Measurements from ENCODE around the gene CIPC.

The CIPC gene

DNA sequence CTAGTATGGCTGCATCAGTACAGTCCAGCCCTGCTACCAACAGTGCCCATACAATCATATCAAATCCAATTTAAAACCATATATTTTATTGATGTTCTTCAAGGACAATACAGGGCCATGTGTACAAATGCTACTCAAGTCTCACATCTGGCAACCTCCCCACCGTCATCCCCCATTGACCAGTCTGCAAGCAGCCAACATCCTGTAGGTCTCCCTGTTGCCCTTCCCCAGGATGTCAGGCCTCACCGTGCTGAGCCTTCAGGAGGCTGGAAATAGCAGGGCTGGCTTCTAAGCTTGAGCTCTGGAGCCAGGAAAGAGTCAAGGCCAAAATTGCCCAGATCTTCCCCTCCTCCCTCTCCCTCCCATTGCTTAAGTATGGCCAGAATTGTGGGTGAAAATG lies 33.1 kb downstream of the CIPC start:
- H3K4me3 ChIP-seq (replicated peaks; ENCODE audit: low read depth, low read length): no peak overlapping the region
- TF ChIP-seq, protein P1, sequence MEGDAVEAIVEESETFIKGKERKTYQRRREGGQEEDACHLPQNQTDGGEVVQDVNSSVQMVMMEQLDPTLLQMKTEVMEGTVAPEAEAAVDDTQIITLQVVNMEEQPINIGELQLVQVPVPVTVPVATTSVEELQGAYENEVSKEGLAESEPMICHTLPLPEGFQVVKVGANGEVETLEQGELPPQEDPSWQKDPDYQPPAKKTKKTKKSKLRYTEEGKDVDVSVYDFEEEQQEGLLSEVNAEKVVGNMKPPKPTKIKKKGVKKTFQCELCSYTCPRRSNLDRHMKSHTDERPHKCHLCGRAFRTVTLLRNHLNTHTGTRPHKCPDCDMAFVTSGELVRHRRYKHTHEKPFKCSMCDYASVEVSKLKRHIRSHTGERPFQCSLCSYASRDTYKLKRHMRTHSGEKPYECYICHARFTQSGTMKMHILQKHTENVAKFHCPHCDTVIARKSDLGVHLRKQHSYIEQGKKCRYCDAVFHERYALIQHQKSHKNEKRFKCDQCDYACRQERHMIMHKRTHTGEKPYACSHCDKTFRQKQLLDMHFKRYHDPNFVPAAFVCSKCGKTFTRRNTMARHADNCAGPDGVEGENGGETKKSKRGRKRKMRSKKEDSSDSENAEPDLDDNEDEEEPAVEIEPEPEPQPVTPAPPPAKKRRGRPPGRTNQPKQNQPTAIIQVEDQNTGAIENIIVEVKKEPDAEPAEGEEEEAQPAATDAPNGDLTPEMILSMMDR (IDR thresholded peaks at IDR 0.05; ENCODE audit: insufficient read depth, low read length, poor library complexity, severe bottlenecking): no peak
- DNase-seq (ENCODE audit: extremely low read depth, insufficient read length): no peak
- no peaks in the 10 kb centered on the region for H3K36me3 ChIP-seq (ENCODE audit: control insufficient read depth, insufficient read depth, low read length)
- H3K27me3 ChIP-seq (replicated peaks; ENCODE audit: control insufficient read depth, insufficient read depth, low read length): peaks cover 2% of the 10 kb centered on the region; the same call in 1 of the 2 replicates

DNA sequence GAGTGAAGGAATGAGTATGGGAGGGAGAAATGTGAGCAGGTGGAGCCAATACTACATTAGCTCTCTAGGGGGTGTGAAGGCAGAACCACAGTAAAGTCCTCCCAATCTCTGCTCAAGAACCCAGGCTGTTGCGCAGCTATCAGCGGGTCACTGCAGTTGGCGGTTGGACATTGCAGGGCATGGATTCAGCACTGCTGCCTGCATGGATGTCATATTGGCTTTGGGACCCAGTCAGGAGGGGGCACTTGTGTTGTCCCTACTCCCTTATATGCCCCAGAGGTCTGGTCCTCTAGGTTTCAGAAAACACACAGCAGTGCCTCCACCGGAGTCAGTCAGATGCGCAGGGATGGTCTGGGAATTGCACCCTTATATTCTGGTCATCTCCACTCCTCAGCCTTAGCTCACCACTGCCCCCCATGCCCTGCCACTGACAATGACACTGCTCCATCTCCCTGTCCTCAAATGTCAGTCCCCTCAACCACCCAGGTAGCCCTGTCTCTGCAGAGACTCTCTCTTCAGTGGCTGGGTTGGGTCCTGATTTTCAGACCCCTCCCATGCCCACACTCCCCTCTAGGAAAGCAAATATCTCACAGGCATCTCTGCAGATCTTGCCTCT lies 33.9 kb downstream of the CIPC start:
- Histone ChIP-seq H3K27me3 (replicated peaks; ENCODE audit: control insufficient read depth, insufficient read depth, low read length) (peaks cover 2% of the 10 kb centered on the region), H3K4me3 (replicated peaks; ENCODE audit: low read depth, low read length) (no peak overlapping the region), H3K36me3 (ENCODE audit: control insufficient read depth, insufficient read depth, low read length) (no peaks in the 10 kb centered on the region)
- TF ChIP-seq, protein P1 (IDR thresholded peaks at IDR 0.05; ENCODE audit: insufficient read depth, low read length, poor library complexity, severe bottlenecking): peak; percentile 4
- DNase-seq (ENCODE audit: extremely low read depth, insufficient read length): no peak

DNA sequence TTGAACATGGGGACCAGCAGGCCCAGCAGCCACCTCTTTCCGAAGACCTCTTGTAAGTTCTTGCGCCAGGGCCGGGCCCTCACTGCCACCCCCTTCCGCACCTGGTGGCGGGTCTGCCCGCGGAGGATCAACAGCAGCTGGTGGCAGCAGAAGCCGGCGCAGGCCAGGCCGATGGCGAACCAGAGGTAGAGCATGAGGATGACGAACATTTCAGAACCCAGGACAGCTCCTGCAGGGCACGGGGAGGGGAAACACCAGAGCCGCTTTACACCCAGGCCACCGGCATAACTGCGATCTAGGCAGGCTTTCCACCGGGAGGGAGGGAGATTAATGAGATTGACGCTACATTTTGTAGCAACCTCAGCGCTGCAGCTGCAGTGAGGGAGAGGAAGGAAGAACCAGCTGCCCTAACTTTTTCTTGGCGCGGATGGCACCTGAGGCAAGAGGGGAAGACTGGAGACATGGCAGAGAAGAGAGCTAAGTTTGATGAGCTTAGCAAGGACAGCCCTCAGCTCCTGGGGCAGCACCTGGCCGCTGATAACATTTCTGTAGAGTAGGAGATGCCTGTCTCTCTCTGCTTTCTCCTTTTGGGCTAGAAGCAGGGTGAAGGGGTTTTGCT lies 35.8 kb downstream of the CIPC start:
- Histone ChIP-seq H3K27me3 (replicated peaks; ENCODE audit: control insufficient read depth, insufficient read depth, low read length) (no peaks in the 10 kb centered on the region; the same call in none of the 2 replicates), H3K36me3 (ENCODE audit: control insufficient read depth, insufficient read depth, low read length) (no peaks in the 10 kb centered on the region), H3K4me3 (replicated peaks; ENCODE audit: low read depth, low read length) (no peak overlapping the region)
- TF ChIP-seq, protein P1 (IDR thresholded peaks at IDR 0.05; ENCODE audit: insufficient read depth, low read length, poor library complexity, severe bottlenecking): no peak
- peak; percentile 42 for DNase-seq (ENCODE audit: extremely low read depth, insufficient read length)

DNA sequence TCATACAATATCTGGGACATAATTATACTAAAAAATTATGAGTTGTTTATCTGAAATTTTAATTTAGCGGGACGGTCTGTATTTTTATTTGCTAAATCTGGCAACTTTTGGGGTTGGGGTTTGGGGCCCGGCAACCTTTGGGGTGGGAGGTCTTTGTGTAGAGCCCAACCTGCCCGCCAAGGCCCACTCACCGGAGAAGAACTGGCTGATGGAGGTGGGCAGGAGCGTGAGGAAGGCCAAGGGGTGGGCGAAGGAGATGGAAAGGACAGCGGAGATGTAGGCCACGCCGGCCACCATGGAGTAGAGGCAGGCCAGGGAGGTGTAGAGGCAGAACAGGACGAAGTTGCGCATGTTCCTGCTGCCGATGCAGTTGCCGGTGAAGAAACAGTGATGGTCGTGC lies 41.0 kb downstream of the CIPC start:
- TF ChIP-seq, protein P1 (IDR thresholded peaks at IDR 0.05; ENCODE audit: insufficient read depth, low read length, poor library complexity, severe bottlenecking): no peak

DNA sequence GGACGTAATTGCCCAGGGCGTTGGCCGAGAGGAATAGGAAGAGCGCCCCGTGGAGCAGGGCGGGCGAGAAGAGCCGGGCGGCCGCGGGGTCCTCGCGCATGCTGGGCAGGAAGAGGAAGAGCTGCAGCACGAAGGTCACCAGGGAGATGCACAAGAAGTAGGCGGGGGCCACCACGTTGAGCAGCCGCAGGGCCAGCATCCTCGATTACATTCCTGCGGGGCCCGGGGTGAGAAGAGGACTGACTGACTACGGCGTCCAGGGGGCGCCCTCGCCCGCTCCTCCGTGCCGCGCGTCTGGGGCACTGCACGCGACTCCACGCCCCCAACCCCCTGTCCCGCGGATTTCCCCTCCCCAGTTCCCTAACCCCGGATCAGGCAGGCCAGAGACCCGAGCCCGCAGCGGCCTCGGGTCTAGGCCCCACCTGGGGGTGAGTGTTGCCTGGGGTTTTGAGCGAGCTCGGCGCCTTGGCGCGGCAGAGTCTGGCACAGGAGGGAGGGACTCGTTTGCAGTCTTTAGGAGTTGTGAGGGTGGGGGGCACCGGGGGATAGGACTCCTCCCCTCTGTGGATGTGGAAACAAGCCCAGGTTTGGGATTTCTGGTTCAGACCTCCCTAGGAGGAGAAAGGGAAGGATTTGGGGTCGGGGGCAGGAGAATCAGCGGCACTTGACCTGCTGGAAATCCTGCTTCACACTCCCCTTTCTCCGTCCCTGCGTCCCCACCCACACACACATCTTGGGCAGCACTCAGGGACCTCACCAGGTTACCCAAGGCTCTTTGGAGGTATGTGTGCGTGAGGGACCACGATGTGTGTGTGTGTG lies 41.7 kb downstream of the CIPC start:
- Histone ChIP-seq H3K4me3 (replicated peaks; ENCODE audit: low read depth, low read length) (no peak overlapping the region), H3K27me3 (replicated peaks; ENCODE audit: control insufficient read depth, insufficient read depth, low read length) (no peaks in the 10 kb centered on the region; the same call in none of the 2 replicates), H3K36me3 (ENCODE audit: control insufficient read depth, insufficient read depth, low read length) (no peaks in the 10 kb centered on the region)
- TF ChIP-seq, protein P1 (IDR thresholded peaks at IDR 0.05; ENCODE audit: insufficient read depth, low read length, poor library complexity, severe bottlenecking): peak; percentile 82
- peak; percentile 37 for DNase-seq (ENCODE audit: extremely low read depth, insufficient read length)

More for the DNA sequence above, 41.0 kb downstream of the CIPC start:
- no peak for DNase-seq (ENCODE audit: extremely low read depth, insufficient read length)
- H3K4me3 ChIP-seq (replicated peaks; ENCODE audit: low read depth, low read length): no peak overlapping the region
- H3K36me3 ChIP-seq (ENCODE audit: control insufficient read depth, insufficient read depth, low read length): no peaks in the 10 kb centered on the region
- no peaks in the 10 kb centered on the region; the same call in none of the 2 replicates for H3K27me3 ChIP-seq (replicated peaks; ENCODE audit: control insufficient read depth, insufficient read depth, low read length)
